Right lobe of liver (tissue), 4 donors: ENCODE results near the gene CHAD.

ENCODE experiments used
- CTCF ChIP-seq, 4 donors: fragments of 200-600 bp in 3 of 4; fragments of 450-650 bp in 1 of 4; IDR thresholded peaks; one replicate each; pipeline versions ENCODE4 v1.5.1 to v1.8.0; 2016 to 2022; ENCODE audit warnings: antibody characterized with exemption in 4 of 4, mild to moderate bottlenecking in 2 of 4
- POLR2A ChIP-seq: fragments of 450-650 bp; IDR thresholded peaks from one replicate; pipeline ENCODE4 v1.6.1; 2017; ENCODE audit warnings: antibody characterized with exemption, mild to moderate bottlenecking
- donor health status: DM: no; HTN: no; CAD: no.
- donor health status: DM: no; HTN: no; CAD: no.
- donor health status: DM: no; HTN: yes; CAD: no.

DNA sequence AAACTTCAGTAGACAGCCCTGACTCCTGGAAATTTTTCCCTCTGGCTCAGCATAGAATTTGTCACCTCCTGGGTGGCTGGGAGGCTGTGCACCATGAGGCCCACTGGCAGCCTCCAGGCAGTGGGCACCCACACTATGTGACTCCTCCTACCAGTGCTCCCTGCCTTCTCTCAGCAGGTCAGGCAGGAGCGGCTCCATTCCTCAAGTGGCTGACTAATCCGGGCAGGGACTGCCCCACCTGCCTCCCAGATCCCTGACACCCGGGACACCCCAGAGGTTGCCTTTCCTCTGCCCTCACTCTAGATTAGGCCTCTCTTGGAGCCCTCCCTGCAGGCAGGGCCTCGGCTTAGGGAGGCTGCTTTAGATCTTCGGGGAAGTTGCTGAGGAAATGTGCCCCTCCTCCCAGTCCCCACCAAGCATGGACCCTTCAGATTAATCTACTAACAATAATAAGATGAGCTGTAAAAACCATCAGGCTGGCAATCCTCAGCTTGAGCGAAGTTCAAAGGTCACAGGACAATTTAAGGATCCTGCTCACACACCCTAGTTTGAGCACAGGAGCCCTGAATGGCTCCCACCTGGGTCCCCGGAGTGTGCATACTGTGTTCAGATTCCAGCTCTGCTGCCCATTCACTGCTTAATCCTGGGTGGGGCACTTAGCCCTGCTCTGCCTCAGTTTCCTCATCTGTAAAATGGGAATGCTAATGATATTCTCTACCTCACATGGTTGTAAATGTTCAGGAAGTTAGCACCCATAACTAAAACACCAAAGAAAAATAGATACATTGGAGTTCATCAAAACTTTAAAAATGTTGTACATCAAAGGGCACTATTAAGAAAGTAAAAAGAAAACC lies 29.6 kb upstream of the CHAD start:
- TF ChIP-seq CTCF (IDR thresholded peaks at IDR 0.05) (no peak), POLR2A (no peak)
